GM13976 (cell line): Measurements from ENCODE around the gene AGFG2.
A peak's percentile ranks its signal among the peaks of the same experiment; 100 is the strongest.
"Not testable (repeated sequence)": the region's sequence is repeated elsewhere in the genome, so short reads cannot be mapped to it uniquely, and the experiment has no call there.

Experiments used
- DNase-seq: peaks from one replicate; pipeline ENCODE4 v3.0.0; 2012; ENCODE audit warnings: low spot score
- in situ Hi-C: fragments of 300-500 bp; cut with MboI; formaldehyde crosslinking; loops from one replicate; pipeline ENCODE4 v1.12.0; 2022; ENCODE audit warnings: low sequenced_read_pairs, mixed read lengths, inconsistent platforms; ENCODE audit not compliant: unreplicated experiment
- TF ChIP-seq, protein P1 (sequence below): IDR thresholded peaks from 2 replicates; pipeline ENCODE4 v1.5.1; 2012; ENCODE audit warnings: borderline replicate concordance, mild to moderate bottlenecking; ENCODE audit not compliant: insufficient read depth; ENCODE audit errors: extremely low read depth, missing control alignments, control extremely low read depth

Gene AGFG2

DNA sequence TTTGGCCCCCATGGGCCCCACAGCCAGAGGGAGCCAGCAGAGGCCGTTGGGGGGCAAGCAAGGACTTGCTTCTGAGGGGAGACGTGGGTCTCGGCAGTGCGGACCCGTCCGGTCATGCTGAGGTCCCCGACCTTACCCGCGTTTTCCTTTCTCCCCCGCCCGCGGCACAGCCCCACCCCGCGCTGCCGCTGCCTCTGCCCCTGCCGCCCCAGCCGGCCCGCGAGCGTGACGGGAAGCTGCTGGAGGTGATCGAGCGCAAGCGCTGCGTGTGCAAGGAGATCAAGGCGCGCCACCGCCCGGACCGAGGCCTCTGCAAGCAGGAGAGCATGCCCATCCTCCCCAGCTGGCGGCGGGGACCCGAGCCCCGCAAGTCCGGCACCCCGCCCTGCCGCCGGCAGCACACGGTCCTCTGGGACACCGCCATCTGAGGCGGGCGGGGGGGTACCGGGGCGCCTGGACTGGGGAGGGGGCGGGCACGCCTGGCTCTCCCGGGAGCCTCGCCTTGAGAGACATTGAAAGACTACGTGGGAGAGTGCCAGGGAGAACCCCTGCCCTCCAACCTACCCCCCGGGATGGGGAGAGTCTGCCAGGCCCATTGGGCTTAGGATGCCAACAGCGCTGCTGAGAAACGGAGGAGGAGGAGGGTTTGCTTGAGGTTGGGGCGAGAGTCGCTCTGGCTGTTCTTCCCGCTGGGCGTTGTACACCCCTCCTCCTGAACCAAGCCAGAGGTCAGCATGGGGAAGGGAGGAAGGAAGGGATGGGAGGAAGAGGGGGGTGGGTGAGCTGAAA is 45.3 kb upstream of the AGFG2 start:
- DNase-seq: peak; percentile 72
- in situ Hi-C loops: no loop called here
- TF ChIP-seq, protein P1, sequence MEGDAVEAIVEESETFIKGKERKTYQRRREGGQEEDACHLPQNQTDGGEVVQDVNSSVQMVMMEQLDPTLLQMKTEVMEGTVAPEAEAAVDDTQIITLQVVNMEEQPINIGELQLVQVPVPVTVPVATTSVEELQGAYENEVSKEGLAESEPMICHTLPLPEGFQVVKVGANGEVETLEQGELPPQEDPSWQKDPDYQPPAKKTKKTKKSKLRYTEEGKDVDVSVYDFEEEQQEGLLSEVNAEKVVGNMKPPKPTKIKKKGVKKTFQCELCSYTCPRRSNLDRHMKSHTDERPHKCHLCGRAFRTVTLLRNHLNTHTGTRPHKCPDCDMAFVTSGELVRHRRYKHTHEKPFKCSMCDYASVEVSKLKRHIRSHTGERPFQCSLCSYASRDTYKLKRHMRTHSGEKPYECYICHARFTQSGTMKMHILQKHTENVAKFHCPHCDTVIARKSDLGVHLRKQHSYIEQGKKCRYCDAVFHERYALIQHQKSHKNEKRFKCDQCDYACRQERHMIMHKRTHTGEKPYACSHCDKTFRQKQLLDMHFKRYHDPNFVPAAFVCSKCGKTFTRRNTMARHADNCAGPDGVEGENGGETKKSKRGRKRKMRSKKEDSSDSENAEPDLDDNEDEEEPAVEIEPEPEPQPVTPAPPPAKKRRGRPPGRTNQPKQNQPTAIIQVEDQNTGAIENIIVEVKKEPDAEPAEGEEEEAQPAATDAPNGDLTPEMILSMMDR: peak; percentile 29

DNA sequence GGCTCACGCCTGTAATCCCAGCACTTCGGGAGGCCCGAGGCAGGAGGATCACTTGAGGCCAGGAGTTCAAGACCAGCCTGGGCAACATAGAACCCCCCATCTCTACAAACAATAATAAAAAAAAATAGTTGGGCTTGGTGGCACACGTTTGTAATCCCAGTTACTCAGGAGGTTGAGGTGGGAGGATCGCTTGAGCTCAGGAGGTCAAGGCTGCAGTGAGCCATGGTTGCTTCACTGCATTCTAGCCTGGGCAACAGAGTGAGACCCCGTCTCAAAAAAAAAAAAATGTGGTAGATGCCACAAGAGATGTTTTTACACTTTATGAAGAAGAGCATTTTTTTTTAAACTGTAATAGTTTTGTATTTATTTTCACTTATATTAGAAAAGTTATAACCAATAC is 42.5 kb upstream of the AGFG2 start:
- no peak for DNase-seq
- TF ChIP-seq, protein P1: no peak
- in situ Hi-C loops: no loop called here

GRCh38 chr7:100500743-100501142 is 38.3 kb upstream of the AGFG2 start:
- in situ Hi-C loops, DNase-seq: not testable (repeated sequence)

GRCh38 chr7:100504031-100504430 is 35.0 kb upstream of the AGFG2 start:
- in situ Hi-C loops, DNase-seq: not testable (repeated sequence)

- in situ Hi-C loops: no loop called here
- TF ChIP-seq, protein P1: no peak
- no peak for DNase-seq
These were observed 34.0 kb upstream of the AGFG2 start for GRCh38 chr7:100504887-100505611.

- in situ Hi-C loops: no loop called here
- TF ChIP-seq, protein P1: no peak
- DNase-seq: no peak
These were observed 32.6 kb upstream of the AGFG2 start for GRCh38 chr7:100506356-100506923.

DNA sequence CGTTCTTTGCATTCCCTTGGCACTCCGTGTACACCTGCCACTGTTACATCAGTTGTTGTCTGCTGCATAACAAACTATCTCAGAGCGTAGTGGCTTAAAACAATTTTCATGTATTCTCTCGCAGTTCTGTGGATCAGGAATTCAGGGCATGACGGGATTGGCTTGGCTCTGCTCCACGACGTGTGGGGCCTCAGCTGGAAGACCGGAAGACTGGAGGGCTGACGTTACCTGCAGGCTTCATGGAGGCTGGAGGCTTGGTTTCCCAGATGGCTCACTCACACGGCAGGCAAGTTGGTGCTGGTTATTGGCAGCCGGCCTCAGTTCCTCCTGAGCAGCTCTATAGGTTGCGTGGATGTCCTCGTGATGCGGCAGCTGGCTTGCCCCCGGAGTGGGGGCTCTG is 29.8 kb upstream of the AGFG2 start:
- TF ChIP-seq, protein P1: no peak
- in situ Hi-C loops: no loop called here
- DNase-seq: no peak
